ENCODE measurements around the gene SORCS2. TPM values are rescaled to one million over a fixed set of nuclear protein-coding genes. Genes with fewer than 3 reads are reported as not detected.

SORCS2 gene
- total and polyA plus RNA-seq, 7 donors, result 0.18 to 1.5 (median 0.36) TPM

DNA sequence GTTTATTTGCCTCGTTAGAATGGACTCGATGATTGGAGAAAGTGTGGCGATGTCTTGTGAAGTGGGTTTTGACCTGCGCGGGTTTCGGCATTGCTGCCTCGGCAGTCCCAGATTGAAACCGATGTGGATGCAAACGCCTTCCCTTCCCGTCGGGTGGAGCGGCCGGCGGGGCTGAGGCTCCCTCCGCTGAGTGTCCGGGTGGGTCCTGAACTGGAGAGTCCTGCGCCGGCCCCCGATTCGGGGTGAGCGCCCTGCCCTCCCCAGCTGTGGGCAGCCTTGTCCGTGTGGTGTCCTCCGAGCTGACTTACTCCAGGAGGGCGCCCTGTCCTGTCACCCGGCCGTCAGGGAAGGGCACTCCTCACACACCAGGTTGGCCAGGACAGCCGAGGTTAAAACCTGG is 317.7 kb downstream of the SORCS2 start:
- DNase-seq, result no peak
- H3K27me3 ChIP-seq (ENCODE audit: insufficient read depth in 3 of 3, low read length in 2 of 3), result peaks cover 0 to 27% (median 5%) of the 10 kb centered on the region in 3 donors
- intact Hi-C loops (cut with DNase I), result no loop called here
- 52 to 62% (median 60%) methylated on average over 27 of the region's 27 CpGs for WGBS, 3 donors
- ATAC-seq, result no peak
- H3K4me3 ChIP-seq, result no peak overlapping the region
- H3K4me1 ChIP-seq, result no peaks in the 10 kb centered on the region
- TF ChIP-seq, protein P1, sequence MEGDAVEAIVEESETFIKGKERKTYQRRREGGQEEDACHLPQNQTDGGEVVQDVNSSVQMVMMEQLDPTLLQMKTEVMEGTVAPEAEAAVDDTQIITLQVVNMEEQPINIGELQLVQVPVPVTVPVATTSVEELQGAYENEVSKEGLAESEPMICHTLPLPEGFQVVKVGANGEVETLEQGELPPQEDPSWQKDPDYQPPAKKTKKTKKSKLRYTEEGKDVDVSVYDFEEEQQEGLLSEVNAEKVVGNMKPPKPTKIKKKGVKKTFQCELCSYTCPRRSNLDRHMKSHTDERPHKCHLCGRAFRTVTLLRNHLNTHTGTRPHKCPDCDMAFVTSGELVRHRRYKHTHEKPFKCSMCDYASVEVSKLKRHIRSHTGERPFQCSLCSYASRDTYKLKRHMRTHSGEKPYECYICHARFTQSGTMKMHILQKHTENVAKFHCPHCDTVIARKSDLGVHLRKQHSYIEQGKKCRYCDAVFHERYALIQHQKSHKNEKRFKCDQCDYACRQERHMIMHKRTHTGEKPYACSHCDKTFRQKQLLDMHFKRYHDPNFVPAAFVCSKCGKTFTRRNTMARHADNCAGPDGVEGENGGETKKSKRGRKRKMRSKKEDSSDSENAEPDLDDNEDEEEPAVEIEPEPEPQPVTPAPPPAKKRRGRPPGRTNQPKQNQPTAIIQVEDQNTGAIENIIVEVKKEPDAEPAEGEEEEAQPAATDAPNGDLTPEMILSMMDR (IDR thresholded peaks at IDR 0.05), result no peak
- H3K9me3 ChIP-seq, result no peaks in the 10 kb centered on the region
- H3K27ac ChIP-seq, result no peak overlapping the region
- no peaks in the 10 kb centered on the region for H3K36me3 ChIP-seq (ENCODE audit: insufficient read depth in 1 of 2, low read depth in 1 of 2)

DNA sequence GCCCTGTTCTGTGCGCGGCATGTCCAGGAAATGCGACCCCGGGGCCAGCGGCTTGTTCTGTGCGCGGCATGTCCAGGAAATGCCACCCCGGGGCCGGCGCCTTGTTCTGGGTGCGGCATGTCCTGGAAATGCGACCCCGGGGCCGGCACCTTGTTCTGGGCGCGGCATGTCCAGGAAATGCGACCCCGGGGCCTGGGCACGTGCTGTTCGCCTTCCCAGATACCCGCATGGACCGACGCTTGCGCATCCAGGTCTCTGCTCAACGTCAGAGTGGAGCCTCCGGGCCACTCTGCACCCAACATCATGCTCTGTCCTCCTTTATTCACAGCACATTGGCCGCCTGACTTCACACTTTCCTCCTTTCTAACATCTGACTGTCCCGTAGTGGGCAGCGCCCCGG is 318.2 kb downstream of the SORCS2 start:
- TF ChIP-seq, protein P1 (IDR thresholded peaks at IDR 0.05), result no peak
- no peak overlapping the region for H3K27ac ChIP-seq
- no peak for ATAC-seq
- no peaks in the 10 kb centered on the region for H3K36me3 ChIP-seq (ENCODE audit: insufficient read depth in 1 of 2, low read depth in 1 of 2)
- 69 to 84% (median 75%) methylated on average over 29 to 30 of the region's 30 CpGs for WGBS, 3 donors
- intact Hi-C loops (cut with DNase I), result no loop called here
- DNase-seq, result no peak
- H3K27me3 ChIP-seq (ENCODE audit: insufficient read depth in 3 of 3, low read length in 2 of 3), result peaks cover 0 to 31% (median 5%) of the 10 kb centered on the region in 3 donors
- no peaks in the 10 kb centered on the region for H3K4me1 ChIP-seq
- H3K4me3 ChIP-seq, result no peak overlapping the region
- H3K9me3 ChIP-seq, result no peaks in the 10 kb centered on the region

DNA sequence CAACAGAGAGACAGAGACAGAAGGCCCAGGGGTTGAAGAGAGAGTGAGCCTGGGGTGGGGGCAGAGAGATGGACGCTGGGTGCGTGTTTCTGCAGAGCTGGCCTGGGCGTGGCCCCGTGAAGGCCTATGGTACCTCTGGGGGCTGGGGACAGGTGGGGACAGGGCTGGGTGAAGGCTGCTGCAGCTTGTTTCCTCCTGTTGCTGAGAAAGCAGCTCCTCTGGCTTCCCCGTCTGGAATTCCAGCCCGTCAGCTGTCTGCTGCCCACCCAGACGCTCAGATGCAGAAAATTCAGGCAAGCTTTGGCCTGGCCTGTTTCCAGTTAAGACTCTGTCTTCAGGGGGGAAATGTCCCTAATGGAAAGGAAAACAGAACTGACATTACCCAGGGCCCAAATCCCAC is 319.2 kb downstream of the SORCS2 start:
- ATAC-seq (no peak), DNase-seq (no peak)
- intact Hi-C loops (cut with DNase I), result no loop called here
- Histone ChIP-seq H3K4me3 (no peak overlapping the region), H3K27ac (no peak overlapping the region), H3K36me3 (ENCODE audit: insufficient read depth in 1 of 2, low read depth in 1 of 2) (no peaks in the 10 kb centered on the region), H3K27me3 (ENCODE audit: insufficient read depth in 3 of 3, low read length in 2 of 3) (peaks cover 0 to 36% (median 5%) of the 10 kb centered on the region in 3 donors), H3K4me1 (no peaks in the 10 kb centered on the region), H3K9me3 (no peaks in the 10 kb centered on the region)
- WGBS, 3 donors, result 41 to 56% (median 42%) methylated on average over 7 of the region's 7 CpGs
- TF ChIP-seq, protein P1 (IDR thresholded peaks at IDR 0.05), result no peak

DNA sequence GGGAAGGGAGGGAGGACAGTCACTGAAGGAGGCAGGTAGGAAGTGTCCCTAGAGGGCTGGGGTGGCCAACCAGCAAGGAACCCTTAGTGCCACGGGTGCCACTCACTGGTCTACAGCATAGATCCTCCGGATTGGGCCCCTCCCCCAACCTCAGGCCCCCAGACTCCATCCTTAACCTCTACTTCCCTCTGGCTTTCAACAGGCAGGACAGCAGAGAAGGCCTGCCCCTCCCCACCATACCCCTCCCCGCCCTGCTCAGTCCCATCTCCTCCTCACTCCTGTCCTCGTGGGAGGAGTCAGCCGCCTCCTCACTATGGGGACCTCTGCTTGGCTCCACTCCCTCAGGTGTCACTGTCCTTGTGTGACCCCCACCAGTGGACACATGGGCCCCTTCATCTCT is 320.1 kb downstream of the SORCS2 start:
- Histone ChIP-seq H3K27ac (no peak overlapping the region), H3K9me3 (no peaks in the 10 kb centered on the region), H3K36me3 (ENCODE audit: insufficient read depth in 1 of 2, low read depth in 1 of 2) (no peaks in the 10 kb centered on the region), H3K4me3 (no peak overlapping the region), H3K27me3 (ENCODE audit: insufficient read depth in 3 of 3, low read length in 2 of 3) (peaks cover 0 to 43% (median 8%) of the 10 kb centered on the region in 3 donors), H3K4me1 (no peaks in the 10 kb centered on the region)
- DNase-seq (no peak), ATAC-seq (no peak)
- intact Hi-C loops (cut with DNase I), result no loop called here
- TF ChIP-seq, protein P1 (IDR thresholded peaks at IDR 0.05), result no peak
- 70 to 82% (median 73%) methylated on average over 5 of the region's 5 CpGs for WGBS, 3 donors

DNA sequence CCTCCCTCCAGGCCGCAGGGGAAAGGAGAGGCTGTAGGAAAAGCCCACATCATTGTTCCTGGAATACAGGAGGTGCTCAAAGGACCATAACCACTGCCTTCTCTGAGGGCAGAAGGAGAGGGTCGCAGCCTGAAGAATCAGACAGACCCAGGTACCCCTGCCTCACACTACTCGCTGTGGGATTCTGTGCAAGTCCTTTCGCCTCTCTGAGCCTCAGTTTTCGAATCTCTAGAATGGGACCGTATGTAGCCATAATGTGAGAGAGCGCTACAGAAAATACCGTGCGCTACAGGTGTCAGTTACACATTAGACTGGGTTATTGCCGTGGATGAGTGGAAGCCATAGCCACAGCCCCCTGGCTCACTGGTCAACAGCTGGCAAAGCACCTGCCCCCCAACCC is 320.6 kb downstream of the SORCS2 start:
- DNase-seq (no peak), ATAC-seq (no peak)
- TF ChIP-seq, protein P1 (IDR thresholded peaks at IDR 0.05), result no peak
- Histone ChIP-seq H3K9me3 (no peaks in the 10 kb centered on the region), H3K4me1 (no peaks in the 10 kb centered on the region), H3K27me3 (ENCODE audit: insufficient read depth in 3 of 3, low read length in 2 of 3) (peaks cover 0 to 48% (median 8%) of the 10 kb centered on the region in 3 donors), H3K27ac (no peak overlapping the region), H3K36me3 (ENCODE audit: insufficient read depth in 1 of 2, low read depth in 1 of 2) (no peaks in the 10 kb centered on the region), H3K4me3 (no peak overlapping the region)
- 88 to 93% (median 89%) methylated on average over 10 of the region's 10 CpGs for WGBS, 3 donors
- intact Hi-C loops (cut with DNase I), result no loop called here

Measured in psoas muscle (tissue), 8 donors.